GM12801 (cell line): Measurements from ENCODE around the gene UBE2O.

Source experiments
- CTCF ChIP-seq: IDR thresholded peaks from one replicate; pipeline ENCODE4 v1.5.1; 2011; ENCODE audit warnings: control low read depth; ENCODE audit not compliant: insufficient read length; ENCODE audit errors: extremely low read depth

Gene UBE2O

GRCh38 chr17:76432712-76433336 is 20.1 kb downstream of the UBE2O start:
- TF ChIP-seq CTCF, result no peak

GRCh38 chr17:76432004-76432403 is 20.9 kb downstream of the UBE2O start:
- TF ChIP-seq CTCF, result no peak

- TF ChIP-seq CTCF, result no peak
Measured at GRCh38 chr17:76431509-76431908, 21.4 kb downstream of the UBE2O start.

- no peak for TF ChIP-seq CTCF
Measured at GRCh38 chr17:76428511-76428910, 24.4 kb downstream of the UBE2O start.

GRCh38 chr17:76427501-76428231 is 25.3 kb downstream of the UBE2O start:
- no peak for TF ChIP-seq CTCF

GRCh38 chr17:76426853-76427252 is 26.1 kb downstream of the UBE2O start:
- TF ChIP-seq CTCF, result no peak

GRCh38 chr17:76422860-76423259 is 30.1 kb downstream of the UBE2O start:
- no peak for TF ChIP-seq CTCF
